Pons (tissue), 1 donor: ENCODE measurements around the gene ANAPC5.
"Not testable (repeated sequence)": the region's sequence is repeated elsewhere in the genome, so short reads cannot be mapped to it uniquely, and the experiment has no call there.

Experiments
- DNase-seq: peaks from one replicate; pipeline ENCODE4 v3.0.0-alpha.2; 2016; ENCODE audit warnings: low spot score

The ANAPC5 gene

DNA sequence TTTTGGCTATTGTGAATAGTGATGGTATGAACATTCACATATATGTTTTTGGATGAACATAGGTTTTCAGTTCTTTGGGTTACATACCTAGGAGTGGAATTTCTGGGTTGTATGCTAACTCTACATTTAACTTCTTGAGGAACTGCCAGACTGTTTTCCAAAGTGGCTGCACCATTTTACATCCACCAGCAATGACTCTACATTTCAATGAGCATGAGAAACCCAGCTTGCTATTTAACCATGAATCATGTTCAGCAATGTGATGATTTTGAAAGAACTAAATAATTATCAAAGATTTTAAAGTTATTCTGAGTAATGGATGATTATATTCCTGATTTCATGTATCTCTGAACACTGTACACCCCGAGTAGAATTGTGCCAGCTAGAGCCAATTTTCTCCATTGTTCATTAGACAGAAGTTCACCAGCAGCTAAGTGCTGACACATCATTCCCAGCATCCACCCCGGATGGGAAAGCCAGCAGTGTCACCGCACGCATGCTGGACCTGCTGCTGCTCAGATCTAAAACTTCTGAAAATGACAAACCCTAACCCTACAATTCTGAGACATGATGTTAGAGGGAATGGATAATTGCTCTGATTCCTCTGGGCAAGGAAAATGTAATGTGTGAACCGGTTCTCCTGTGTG is 13.3 kb upstream of the ANAPC5 start:
- no peak for DNase-seq

DNA sequence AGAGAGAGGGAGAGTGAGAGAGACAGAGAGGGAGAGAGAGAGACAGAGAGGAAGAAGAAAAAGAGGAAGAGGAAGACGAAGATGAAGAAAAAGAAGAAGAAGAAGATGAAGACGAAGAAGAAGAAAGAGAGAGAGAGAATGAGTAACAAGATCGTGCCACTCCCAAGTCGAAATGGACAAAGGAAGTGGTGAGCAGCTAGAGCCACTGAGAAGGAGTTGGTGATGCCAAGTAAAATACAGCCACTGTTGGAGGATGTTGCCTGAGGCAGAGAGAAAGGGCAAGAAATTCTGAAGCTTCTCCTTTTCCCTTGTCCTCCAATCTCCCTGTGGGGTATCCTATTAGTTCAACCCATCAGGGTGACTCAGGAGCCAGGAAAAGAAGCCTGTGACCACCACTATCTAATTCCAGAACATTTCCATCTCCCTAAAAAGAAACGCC is 12.5 kb upstream of the ANAPC5 start:
- no peak for DNase-seq

GRCh38 chr12:121358073-121358472 is 5.9 kb upstream of the ANAPC5 start:
- DNase-seq = no peak

GRCh38 chr12:121357331-121357730 is 5.1 kb upstream of the ANAPC5 start:
- DNase-seq = no peak

DNA sequence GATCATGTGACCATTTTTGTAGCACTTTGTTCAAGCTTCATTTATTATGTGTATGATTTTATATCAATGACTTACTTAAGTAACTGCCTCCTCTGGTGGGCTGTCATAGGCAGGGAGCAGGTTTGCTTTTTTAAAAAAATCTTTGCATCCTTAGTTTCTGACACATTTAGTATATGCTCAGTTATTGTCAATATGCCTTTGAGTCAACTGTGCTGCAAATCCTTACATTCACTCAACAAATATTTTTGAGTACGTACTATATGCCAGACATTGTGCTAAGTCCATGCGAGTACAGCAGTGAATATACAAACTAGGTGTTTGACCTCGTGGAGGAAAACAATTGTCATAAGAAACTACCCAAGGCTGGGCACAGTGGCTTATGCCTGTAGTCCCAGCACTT is 4.4 kb upstream of the ANAPC5 start:
- DNase-seq = no peak

DNA sequence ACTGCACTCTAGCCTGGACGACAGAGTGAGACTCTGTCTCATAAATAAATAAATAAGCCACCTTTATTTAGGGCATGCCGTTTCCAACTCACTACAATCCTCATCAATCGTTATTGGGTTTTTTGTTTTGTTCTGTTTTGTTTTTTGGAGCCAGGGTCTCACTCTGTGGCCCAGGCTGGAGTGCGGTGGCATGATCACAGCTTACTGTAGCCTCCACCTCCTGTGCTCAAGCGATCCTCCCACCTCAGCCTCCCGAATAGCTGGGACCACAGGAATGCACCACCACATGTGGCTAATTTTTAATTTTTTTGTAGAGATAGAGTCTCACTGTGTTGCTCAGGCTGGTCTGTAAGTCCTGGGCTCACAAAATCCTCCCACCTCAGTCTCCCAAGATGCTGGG is 3.6 kb upstream of the ANAPC5 start:
- DNase-seq = no peak

DNA sequence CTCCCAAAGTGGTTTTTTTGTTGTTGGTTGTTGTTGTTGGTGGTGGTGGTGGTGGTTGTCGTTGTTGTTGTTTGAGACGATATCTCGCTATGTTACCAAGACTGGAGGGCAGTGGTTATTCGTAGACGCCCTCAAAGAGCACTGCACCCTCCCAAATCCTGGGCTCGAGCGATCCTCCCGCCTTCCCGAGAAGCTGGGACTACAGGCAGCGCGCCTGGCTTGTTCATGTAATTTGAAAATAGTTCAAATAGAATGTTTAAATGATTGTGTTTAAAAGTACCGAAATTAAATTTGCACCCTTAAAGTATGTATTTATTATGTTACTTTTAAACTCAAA is 439 bp upstream of the ANAPC5 start:
- DNase-seq = no peak

GRCh38 chr12:121346747-121347146 is 5.5 kb downstream of the ANAPC5 start:
- no peak for DNase-seq

DNA sequence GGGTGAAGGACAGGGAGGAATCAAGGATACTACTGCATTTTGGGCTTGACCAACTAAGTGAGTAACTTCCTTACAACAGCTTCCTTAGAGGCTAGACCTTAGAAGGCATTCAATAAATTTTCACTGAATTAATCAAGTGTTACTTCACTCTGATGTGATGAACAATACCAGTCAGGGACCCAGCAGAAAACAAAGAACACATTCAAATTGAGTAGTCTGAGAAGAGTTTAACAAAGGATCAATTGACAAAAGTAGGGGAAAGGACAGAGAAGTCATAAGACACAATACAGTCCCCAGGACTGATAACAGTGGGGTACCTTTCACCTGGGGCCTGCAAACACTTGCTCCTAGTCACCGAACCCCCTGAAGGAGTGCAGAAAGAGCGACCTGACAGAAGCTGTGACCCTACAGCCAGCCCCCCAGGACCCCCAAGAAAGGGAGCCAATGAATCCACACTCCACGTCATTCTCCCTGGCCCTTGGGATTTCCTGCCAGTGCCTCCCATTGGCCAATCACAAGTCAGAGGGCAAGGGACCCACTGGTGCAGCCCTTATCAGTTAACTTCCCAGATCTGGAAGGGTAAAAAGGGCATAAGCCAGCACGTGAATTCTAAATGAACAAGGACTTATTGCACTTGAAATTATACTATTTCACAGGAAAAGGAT is 6.9 kb downstream of the ANAPC5 start:
- DNase-seq = peak; percentile 99

DNA sequence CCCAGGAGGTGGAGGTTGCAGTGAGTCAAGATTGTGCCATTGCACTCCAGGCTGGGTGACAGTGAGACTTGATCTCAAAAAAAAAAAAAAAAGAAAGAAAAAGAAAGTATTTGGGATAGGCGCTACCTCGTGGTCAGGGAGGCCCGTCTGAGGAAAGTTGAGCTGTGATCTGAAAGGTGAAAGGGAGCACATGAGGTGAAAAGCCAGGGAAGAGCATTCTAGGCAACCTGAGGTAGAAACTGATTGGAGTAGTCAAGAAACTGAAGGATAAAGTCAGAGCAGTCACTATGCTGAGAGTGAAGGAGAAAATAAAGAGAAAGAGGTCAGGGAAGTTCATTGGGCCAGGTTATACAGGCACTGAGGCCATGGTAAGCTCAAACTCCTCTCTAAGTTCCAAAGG is 7.7 kb downstream of the ANAPC5 start:
- no peak for DNase-seq

DNA sequence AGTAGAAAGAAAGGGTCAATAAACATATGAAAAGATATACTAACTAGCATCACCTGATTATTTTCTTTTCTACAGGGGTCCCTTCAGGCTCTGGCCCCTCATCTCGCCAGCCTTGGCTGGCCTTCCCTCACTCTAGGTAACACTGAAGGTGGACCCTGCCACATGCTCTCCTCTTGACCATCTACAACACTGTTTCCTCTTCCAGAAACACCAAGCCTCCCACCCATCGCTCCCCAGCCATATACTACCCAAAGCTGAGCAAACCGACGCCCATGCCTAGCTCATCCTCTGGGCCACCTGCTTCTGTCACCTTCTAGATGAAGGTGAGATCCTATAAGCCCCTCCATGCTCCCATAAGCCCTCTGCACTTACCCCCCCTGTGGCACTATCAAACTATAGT is 14.8 kb downstream of the ANAPC5 start:
- no peak for DNase-seq

DNA sequence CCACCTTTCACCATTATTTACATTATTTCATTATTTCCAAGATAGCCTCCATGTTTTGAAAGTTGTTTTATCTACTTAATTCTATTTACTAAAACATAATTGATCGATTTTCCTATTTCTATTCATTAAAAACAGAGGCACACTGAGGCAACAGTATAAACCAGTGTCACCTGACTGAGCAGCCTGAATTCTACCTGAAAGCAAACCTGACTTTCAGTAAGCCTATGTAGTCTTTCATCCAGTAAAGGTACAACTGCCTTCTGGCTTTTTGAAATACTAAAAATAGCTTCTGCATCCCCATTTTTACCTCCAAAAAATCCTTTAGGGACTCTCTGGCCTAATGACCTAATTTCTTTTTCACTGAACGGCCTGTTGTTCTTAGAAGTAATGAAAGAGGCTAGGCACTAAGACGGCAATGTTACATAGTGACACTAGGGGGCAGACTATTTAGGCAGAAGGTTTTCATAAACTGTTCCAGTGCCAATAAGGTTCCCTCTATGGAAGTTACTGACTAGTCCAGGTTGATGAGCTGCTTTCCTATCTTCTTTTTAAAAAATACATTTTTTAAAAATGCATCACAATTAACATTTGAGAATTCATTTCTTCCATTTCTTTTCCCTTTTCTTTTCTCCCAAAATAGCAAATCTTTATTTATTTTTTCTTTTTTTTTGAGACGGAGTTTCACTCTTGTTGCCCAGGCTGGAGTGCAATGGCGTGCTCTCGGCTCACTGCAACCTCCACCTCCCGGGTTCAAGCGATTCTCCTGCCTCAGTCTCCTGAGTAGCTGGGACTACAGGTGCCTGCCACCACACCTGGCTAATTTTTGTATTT is 17.5 kb downstream of the ANAPC5 start:
- DNase-seq = peak; percentile 91

DNA sequence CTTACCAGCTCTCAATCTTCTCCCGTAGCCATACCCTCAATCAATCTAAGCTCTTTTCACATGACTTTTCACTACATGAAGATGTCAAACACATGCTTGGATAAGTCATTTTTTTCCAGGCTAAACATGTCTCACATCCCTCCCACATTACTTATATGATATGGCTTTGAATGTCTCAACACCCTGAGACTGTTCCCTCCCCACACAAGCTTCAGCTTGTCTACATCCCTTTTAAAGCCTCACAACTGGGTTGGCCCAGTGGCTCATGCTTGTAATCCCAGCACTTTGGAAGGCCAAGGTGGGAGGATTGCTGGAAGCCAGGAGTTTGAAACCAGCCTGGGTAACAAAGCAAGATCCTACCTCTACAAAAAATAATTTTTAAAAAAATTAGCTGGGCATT is 18.5 kb downstream of the ANAPC5 start:
- DNase-seq = no peak

DNA sequence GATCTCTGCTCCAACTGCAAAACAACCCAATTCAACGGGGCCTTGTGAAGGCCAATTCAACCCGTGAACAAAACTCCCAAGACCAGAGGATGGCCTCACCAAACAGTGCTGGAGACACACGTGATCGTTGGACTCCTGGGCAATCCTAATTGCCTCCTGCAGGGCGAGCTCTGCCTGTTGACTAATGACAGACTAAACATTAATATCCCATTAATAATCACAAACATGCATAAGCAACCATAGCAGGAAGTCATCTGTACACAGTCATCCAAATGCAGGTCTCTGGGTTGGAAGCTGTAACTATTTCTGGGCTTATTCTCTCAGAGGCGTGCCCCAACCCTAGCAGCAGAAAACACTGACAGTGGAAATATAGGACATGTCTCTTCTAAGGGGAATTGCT is 21.0 kb downstream of the ANAPC5 start:
- DNase-seq = no peak

- no peak for DNase-seq
Measured at GRCh38 chr12:121330692-121331091, 21.5 kb downstream of the ANAPC5 start.

DNA sequence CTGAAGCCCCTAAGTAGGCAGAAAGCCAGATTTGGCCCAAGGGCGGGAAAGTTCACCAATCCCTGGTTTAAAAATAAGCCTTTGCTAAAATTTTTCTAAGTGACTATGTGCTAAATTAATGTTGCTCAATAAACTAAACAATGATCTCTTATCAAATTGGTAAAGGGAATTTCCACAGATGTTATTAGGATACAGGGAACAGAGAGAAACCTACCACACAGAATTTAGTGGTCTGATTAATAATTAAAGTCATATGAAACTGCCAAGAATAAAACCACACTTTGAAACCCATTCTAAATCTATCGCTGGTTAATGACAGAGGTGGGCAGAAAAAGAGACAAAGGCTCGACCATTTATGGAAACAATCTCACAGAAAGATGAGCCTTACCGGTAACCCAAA is 22.0 kb downstream of the ANAPC5 start:
- DNase-seq = no peak

- no peak for DNase-seq
Measured at GRCh38 chr12:121328620-121329019, 23.6 kb downstream of the ANAPC5 start.

DNA sequence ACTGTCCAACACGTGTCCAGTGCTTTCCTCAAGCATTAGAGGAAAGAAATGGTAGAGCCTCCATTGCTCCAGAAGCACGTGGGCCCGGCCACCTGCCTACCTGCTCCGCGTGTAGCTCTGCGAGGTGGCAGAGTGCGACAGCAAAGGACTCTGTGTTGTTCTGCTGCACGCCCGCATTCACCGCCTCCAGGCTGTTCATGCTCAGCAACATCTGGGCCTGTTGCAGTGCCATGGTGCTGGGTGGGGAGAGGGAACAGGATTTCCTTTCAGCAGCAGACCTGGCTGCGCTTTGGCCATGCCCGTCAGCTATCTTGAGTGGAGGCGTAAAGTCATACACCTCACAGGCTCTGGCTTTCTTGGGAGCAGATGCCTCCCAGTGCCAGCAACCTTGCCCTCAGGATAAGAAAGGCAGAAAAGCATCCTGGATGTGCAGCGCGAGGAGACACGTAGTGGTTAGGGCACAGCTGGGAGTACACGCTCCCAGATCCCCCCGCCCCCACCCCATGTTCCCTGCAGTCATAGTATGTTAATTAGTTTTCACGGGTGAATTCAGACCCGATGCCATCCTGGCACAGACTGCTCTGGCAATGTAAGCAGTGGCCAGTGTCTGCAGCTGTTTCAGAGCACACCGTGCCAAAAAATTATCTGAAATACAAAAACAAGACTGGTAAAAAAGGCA is 25.1 kb downstream of the ANAPC5 start:
- peak; percentile 87 for DNase-seq

DNA sequence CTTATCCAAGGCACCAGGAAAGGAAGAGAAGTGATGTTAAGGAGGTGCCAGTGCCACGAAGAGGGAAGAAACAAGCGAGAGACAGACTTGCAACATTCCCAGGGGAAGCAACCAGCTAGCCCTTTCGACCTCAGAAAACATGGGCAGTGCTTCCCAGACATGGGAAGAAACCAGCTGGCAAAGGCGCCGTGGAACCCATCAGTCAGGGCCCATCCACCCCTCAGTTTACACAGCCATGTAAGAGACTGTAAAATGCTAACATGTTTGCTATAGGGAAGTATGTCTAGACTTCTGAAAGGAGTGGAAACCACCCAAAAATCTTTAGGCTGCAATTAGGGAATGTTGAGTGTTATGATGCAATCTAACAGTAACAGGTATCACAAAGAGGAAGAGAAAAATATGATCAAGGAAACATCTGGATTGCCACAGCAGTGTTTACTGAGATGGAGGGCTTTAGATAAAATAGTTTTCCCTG is 26.3 kb downstream of the ANAPC5 start:
- DNase-seq = no peak

DNA sequence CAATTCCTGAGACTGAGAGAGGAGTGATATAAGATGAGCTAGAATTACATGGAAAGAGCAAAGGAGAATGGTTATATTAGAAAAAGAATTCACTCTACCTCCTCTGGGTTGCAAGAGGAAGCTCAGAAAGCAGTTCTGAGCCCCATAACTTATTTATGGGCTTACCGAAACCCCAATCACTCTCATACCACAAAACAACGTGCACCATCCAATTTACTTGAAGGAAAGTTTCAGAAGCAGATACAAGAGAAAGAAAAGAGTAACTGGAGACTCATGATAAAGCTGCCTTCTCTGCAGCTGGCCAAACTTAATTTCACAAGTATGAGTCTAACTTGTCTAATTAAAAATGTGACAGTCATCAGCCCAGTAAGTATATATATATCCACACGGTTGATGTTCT is 28.3 kb downstream of the ANAPC5 start:
- DNase-seq = no peak

DNA sequence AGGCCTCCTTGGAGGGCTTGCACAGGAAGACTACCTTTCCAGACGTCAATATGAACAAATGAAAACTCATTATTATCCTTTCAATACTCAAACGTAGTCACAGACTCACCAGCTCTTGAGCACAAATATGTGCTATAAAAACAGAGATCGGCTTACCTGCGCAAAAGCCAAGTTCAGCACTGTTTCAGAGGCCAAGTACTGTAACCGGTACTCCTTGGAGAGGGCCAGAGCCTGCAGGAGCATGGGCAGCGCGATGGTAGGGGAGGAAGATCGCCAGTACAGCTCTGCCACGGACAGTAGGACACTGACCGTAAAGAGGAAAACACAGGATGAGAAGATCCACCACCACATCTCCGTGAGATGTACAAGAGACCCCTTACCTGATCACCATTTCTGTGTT is 34.1 kb downstream of the ANAPC5 start:
- DNase-seq = no peak

DNA sequence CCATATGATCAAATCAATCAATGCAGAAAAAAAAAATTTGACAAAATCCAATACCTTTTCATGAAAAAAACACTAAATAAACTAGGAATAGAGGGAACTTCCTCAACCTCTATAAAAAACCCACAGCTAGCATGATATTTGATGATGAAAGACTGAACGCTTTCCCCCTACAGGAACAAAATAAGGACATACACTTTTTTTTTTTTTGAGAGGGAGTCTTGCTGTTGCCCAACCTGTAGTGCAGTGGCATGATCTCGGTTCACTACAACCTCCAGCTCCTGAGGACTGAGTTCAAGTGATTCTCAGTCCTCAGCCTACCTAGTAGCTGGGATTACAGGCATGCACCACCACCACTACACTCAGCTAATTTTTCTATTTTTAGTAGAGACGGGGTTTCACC is 37.8 kb downstream of the ANAPC5 start:
- DNase-seq = no peak

DNA sequence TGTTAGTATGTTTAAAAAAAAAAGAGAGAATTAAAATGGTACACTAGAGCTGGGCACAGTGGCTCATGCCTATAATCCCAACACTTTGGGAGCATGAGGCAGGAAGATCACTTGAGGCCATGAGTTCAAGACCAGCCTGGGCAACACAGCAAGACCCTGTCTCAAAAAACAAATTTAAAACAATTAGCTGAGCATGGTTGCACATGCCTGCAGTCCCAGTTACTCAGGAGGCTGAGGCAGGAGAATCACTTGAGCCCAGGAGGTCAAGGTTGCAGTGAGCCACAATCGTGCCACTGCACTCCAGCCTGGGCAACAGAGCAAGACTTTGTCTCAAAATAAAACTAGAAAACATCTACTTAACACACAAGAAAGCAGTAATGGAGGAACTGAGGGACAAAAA is 42.0 kb downstream of the ANAPC5 start:
- DNase-seq = not testable (repeated sequence)
